H1 (cell line): ENCODE data around the gene KLHL29. TPM values are rescaled to one million over a fixed set of nuclear protein-coding genes. Genes with fewer than 3 reads are reported as not detected.

Experiments used
- CTCF ChIA-PET: fragments of 300-600 bp; sonication (Branson Sonifier 250); formaldehyde crosslinking; loops from one replicate; lab custom pipeline; 2021; ENCODE audit not compliant: partially characterized antibody; lab: Charles Lee
- POLR2A ChIA-PET: fragments of 300-600 bp; sonication (Branson Sonifier 250); formaldehyde crosslinking; loops from one replicate; lab custom pipeline; 2021; ENCODE audit warnings: inconsistent platforms; ENCODE audit not compliant: partially characterized antibody; lab: Charles Lee
- DNase-seq, 2 experiments: peaks; one replicate each; pipeline versions ENCODE4 v3.0.0 to v3.0.0-alpha.2; 2010 to 2022; ENCODE audit warnings: low spot score in 2 of 2, low read depth in 1 of 2, mixed read lengths in 1 of 2
- FAIRE-seq: peaks from 2 replicates; lab custom pipeline; 2011; peaks lifted over from hg19 to GRCh38; lab: Jason Lieb, UNC
- H2AFZ ChIP-seq: 2 replicates; pipeline ENCODE4 v1.8.1; 2012; ENCODE audit warnings: low read length, inconsistent platforms
- H2AK5ac ChIP-seq: 2 replicates; pipeline ENCODE4 v1.6.1; 2013; ENCODE audit warnings: low read depth, low read length
- H2BK120ac ChIP-seq: replicated peaks from 2 replicates; pipeline ENCODE3; 2013; ENCODE audit warnings: low read depth, low read length, inconsistent platforms
- H2BK12ac ChIP-seq: 2 replicates; pipeline ENCODE4 v1.6.1; 2013; ENCODE audit warnings: low read depth, low read length
- H2BK15ac ChIP-seq: 2 replicates; pipeline ENCODE4 v1.6.1; 2013; ENCODE audit warnings: low read length
- H2BK20ac ChIP-seq: 2 replicates; pipeline ENCODE4 v1.6.1; 2013; ENCODE audit warnings: low read length
- H2BK5ac ChIP-seq: 2 replicates; pipeline ENCODE4 v1.6.1; 2013; ENCODE audit warnings: low read depth, low read length
- H3K14ac ChIP-seq: 2 replicates; pipeline ENCODE4 v1.6.1; 2013; ENCODE audit warnings: inconsistent platforms; ENCODE audit not compliant: insufficient read length
- H3K18ac ChIP-seq: 2 replicates; pipeline ENCODE4 v1.6.1; 2013; ENCODE audit warnings: low read length; ENCODE audit errors: extremely low read depth
- H3K23ac ChIP-seq: 2 replicates; pipeline ENCODE4 v1.6.1; 2013; ENCODE audit warnings: inconsistent platforms; ENCODE audit not compliant: insufficient read length
- H3K23me2 ChIP-seq: 2 replicates; pipeline ENCODE4 v1.6.1; 2013; ENCODE audit warnings: low read depth, low read length
- H3K27ac ChIP-seq: 2 replicates; pipeline ENCODE4 v1.6.1; 2011; ENCODE audit warnings: low read depth, low read length, inconsistent platforms
- H3K27me3 ChIP-seq, 4 experiments: replicated peaks in 1 of 4; 1 replicate in 1 of 4; 2 replicates in 3 of 4; pipeline versions ENCODE4 v1.6.1 to v1.8.1; 2011 to 2013; ENCODE audit warnings: low read length in 3 of 4, mild to moderate bottlenecking in 3 of 4, inconsistent platforms in 2 of 4, mixed read lengths in 2 of 4, moderate library complexity in 1 of 4; ENCODE audit not compliant: control insufficient read depth in 3 of 4, insufficient read depth in 3 of 4; ENCODE audit errors: extremely low read depth in 1 of 4
- H3K36me3 ChIP-seq, 4 experiments: 2 replicates each; pipeline versions ENCODE4 v1.6.1 to v1.8.1; 2011 to 2013; ENCODE audit warnings: mild to moderate bottlenecking in 4 of 4, low read length in 3 of 4, moderate library complexity in 2 of 4, control low read depth in 1 of 4, inconsistent platforms in 1 of 4; ENCODE audit not compliant: insufficient read depth in 4 of 4, control insufficient read depth in 2 of 4
- H3K4ac ChIP-seq: replicated peaks from 2 replicates; pipeline ENCODE3; 2013; ENCODE audit warnings: low read length, low read depth, mixed read lengths, inconsistent platforms; ENCODE audit not compliant: insufficient read length
- H3K4me1 ChIP-seq, 4 experiments: replicated peaks in 1 of 4; 1 replicate in 1 of 4; 2 replicates in 3 of 4; pipeline versions ENCODE4 v1.6.1 to v1.8.1; 2011 to 2013; ENCODE audit warnings: low read length in 3 of 4, inconsistent platforms in 2 of 4, mixed read lengths in 1 of 4; ENCODE audit not compliant: insufficient read depth in 4 of 4, control insufficient read depth in 3 of 4
- H3K4me2 ChIP-seq, 2 experiments: 2 replicates each; pipeline versions ENCODE4 v1.6.1 to v1.8.1; 2011 to 2013; ENCODE audit warnings: low read depth in 2 of 2, low read length in 2 of 2, control low read depth in 1 of 2, inconsistent platforms in 1 of 2, mild to moderate bottlenecking in 1 of 2; ENCODE audit not compliant: insufficient read depth in 1 of 2
- H3K4me3 ChIP-seq, 4 experiments: fragments of 200-600, 300-600 bp in 1 of 4; sonication (generic), shearing (Covaris generic), sonication (Bioruptor Twin) in 1 of 4; 2 replicates each; pipeline versions ENCODE4 v1.5.1 to v1.8.1; 2011 to 2016; ENCODE audit warnings: low read length in 4 of 4, low read depth in 3 of 4, control low read depth in 2 of 4, inconsistent platforms in 2 of 4, mild to moderate bottlenecking in 2 of 4, mixed read lengths in 1 of 4, moderate library complexity in 1 of 4; ENCODE audit not compliant: insufficient read depth in 2 of 4; ENCODE audit errors: extremely low read depth in 1 of 4
- H3K56ac ChIP-seq: replicated peaks from 2 replicates; pipeline ENCODE3; 2013; ENCODE audit warnings: low read depth, mild to moderate bottlenecking, mixed read lengths, low read length, inconsistent platforms; ENCODE audit not compliant: insufficient read length
- H3K79me1 ChIP-seq: 2 replicates; pipeline ENCODE4 v1.6.1; 2013; ENCODE audit warnings: low read depth, low read length, control low read depth
- H3K79me2 ChIP-seq, 2 experiments: 2 replicates each; pipeline versions ENCODE4 v1.6.1 to v1.8.1; 2012 to 2013; ENCODE audit warnings: low read length in 2 of 2, mild to moderate bottlenecking in 2 of 2, inconsistent platforms in 1 of 2; ENCODE audit not compliant: insufficient read depth in 2 of 2, control insufficient read depth in 1 of 2
- H3K9ac ChIP-seq, 4 experiments: replicated peaks in 1 of 4; 1 replicate in 1 of 4; 2 replicates in 3 of 4; pipeline versions ENCODE4 v1.6.1 to v1.8.1; 2011 to 2013; ENCODE audit warnings: low read depth in 3 of 4, low read length in 3 of 4, control low read depth in 2 of 4, mild to moderate bottlenecking in 2 of 4, moderate library complexity in 2 of 4, inconsistent platforms in 1 of 4; ENCODE audit errors: extremely low read depth in 1 of 4
- H3K9me3 ChIP-seq, 2 experiments: 2 replicates each; pipeline versions ENCODE4 v1.6.1 to v1.8.1; 2012 to 2013; ENCODE audit warnings: mild to moderate bottlenecking in 2 of 2, moderate library complexity in 2 of 2, control low read depth in 1 of 2, inconsistent platforms in 1 of 2, low read depth in 1 of 2, low read length in 1 of 2, mixed read lengths in 1 of 2; ENCODE audit not compliant: insufficient read depth in 2 of 2
- H4K20me1 ChIP-seq, 2 experiments: replicated peaks in 1 of 2; 2 replicates each; pipeline versions ENCODE3 to v1.8.1; 2011 to 2013; ENCODE audit warnings: inconsistent platforms in 2 of 2, low read length in 2 of 2, mild to moderate bottlenecking in 1 of 2; ENCODE audit not compliant: insufficient read depth in 2 of 2, control insufficient read depth in 1 of 2
- H4K5ac ChIP-seq: 2 replicates; pipeline ENCODE4 v1.6.1; 2013; ENCODE audit warnings: low read length, low read depth, mixed read lengths, inconsistent platforms; ENCODE audit not compliant: insufficient read length
- H4K8ac ChIP-seq: 2 replicates; pipeline ENCODE4 v1.8.0; 2013; ENCODE audit warnings: mild to moderate bottlenecking, moderate library complexity, low read length, inconsistent platforms; ENCODE audit not compliant: insufficient read depth; ENCODE audit errors: extremely low read depth
- H4K91ac ChIP-seq: replicated peaks from 2 replicates; pipeline ENCODE3; 2013; ENCODE audit warnings: low read length, mixed read lengths, inconsistent platforms; ENCODE audit not compliant: insufficient read length
- CEBPB ChIP-seq: IDR thresholded peaks from 2 replicates; pipeline ENCODE4 v1.6.1; 2012; ENCODE audit warnings: low read depth, low read length
- EP300 ChIP-seq, 2 experiments: IDR thresholded peaks; 1 replicate in 1 of 2; 2 replicates in 1 of 2; pipeline ENCODE4 v1.6.1; 2011 to 2012; ENCODE audit warnings: low read depth in 2 of 2, low read length in 2 of 2, mild to moderate bottlenecking in 2 of 2, borderline replicate concordance in 1 of 2, inconsistent platforms in 1 of 2, moderate library complexity in 1 of 2
- KDM5A ChIP-seq: fragments of 200-600 bp; IDR thresholded peaks from 2 replicates; pipeline ENCODE4 v1.7.1; 2012; ENCODE audit warnings: mild to moderate bottlenecking, low read length, inconsistent platforms, mixed read lengths
- RFX5 ChIP-seq: IDR thresholded peaks from 2 replicates; pipeline ENCODE4 v1.6.1; 2011; ENCODE audit warnings: low read depth, low read length, improper control_type of control experiment, borderline replicate concordance
- YY1 ChIP-seq: IDR thresholded peaks from 2 replicates; pipeline ENCODE4 v1.6.1; 2011; ENCODE audit warnings: low read depth, mild to moderate bottlenecking, low read length
- ZNF274 ChIP-seq: IDR thresholded peaks from 2 replicates; pipeline ENCODE4 v1.7.0; 2012; ENCODE audit warnings: low read length, borderline replicate concordance; ENCODE audit errors: extremely low read depth
- WGBS, 2 experiments: shearing (Covaris generic) in 1 of 2; methylation state at CpG; one replicate each; pipeline versions ENCODE4 v1.1.6 to v1.1.7; 2013 to 2015; ENCODE audit warnings: low lambda C conversion rate in 2 of 2, mixed read lengths in 2 of 2, inconsistent platforms in 1 of 2, low coverage in 1 of 2, missing lambda C conversion rate in 1 of 2; ENCODE audit not compliant: insufficient replicate concordance in 2 of 2, insufficient coverage in 1 of 2, insufficient read length in 1 of 2; ENCODE audit errors: extremely low coverage in 1 of 2, missing lambda C conversion rate in 1 of 2; 5-methylcytosine and 5-hydroxymethylcytosine counted together
- polyA plus RNA-seq, 7 experiments: library from polyadenylated mRNA; depleted of rRNA in 3 of 7; stranded (reverse) in 5 of 7; unstranded in 2 of 7; fragments of >200 nt in 5 of 7; fragments of 200-250 nt in 2 of 7; gene quantifications; 1 replicate in 5 of 7; 2 replicates in 1 of 7; 4 replicates in 1 of 7; pipeline versions ENCODE4 v1.2.1 to v1.2.3, GENCODE V29; 2011 to 2013; ENCODE audit warnings: missing spikeins in 2 of 7, mixed read lengths in 2 of 7
- total RNA-seq: library from RNA; stranded (reverse); fragmentation: NEBNext Ultra II Directional; extraction: Animal tissue kit (Norgen Biotek cat#: 25700); gene quantifications from 2 replicates; pipeline ENCODE4 v1.2.1, GENCODE V29; 2021

Gene KLHL29
- total and polyA plus RNA-seq, 2 of the 8 experiments (the other 6 are each of a cell fraction or from before 2014, with no cell fraction given) = 1.1 to 4.7 TPM

GRCh38 chr2:23557455-23557854, 172.5 kb downstream of the KLHL29 start:
- H3K4me1 ChIP-seq = no peaks in the 10 kb centered on the region
- H3K27me3 ChIP-seq = no peaks in the 10 kb centered on the region; a peak in 1 of 7 replicates
- no peak overlapping the region for H2AK5ac ChIP-seq
- H4K91ac ChIP-seq = no peak overlapping the region
- WGBS, 2 experiments = 76% methylated on average over 9 of the region's 9 CpGs; no CpG with 5 or more reads in 1 of the 2 experiments
- no peak overlapping the region for H3K27ac ChIP-seq
- H3K56ac ChIP-seq = no peak overlapping the region
- no peak overlapping the region for H3K9ac ChIP-seq
- TF ChIP-seq EP300 (IDR thresholded peaks at IDR 0.05; ENCODE audit: borderline replicate concordance in 1 of 2, low read depth in 2 of 2, low read length in 2 of 2) (no peak), CEBPB (no peak), KDM5A (no peak), RFX5 (no peak), YY1 (no peak), ZNF274 (no peak)
- DNase-seq (no peak), FAIRE-seq (no peak)
- H2BK12ac ChIP-seq = no peak overlapping the region
- no peaks in the 10 kb centered on the region for H4K20me1 ChIP-seq
- no peak overlapping the region for H4K5ac ChIP-seq
- no peaks in the 10 kb centered on the region; the same call in 1 of the 2 replicates for H3K79me1 ChIP-seq
- CTCF ChIA-PET = interaction anchor here (1.6 kb wide), 1 partner anchor 13 kb away, joined by 4 read pairs; no protein-coding TSS in a partner anchor
- H3K14ac ChIP-seq = no peak overlapping the region
- no peak overlapping the region for H2BK120ac ChIP-seq
- no peak overlapping the region for H3K4me3 ChIP-seq
- no peak overlapping the region for H3K23ac ChIP-seq
- H2BK20ac ChIP-seq = no peak overlapping the region
- no peak overlapping the region for H3K4ac ChIP-seq
- no peaks in the 10 kb centered on the region for H3K36me3 ChIP-seq
- no peaks in the 10 kb centered on the region for H3K23me2 ChIP-seq
- H3K79me2 ChIP-seq = no peaks in the 10 kb centered on the region
- no peak overlapping the region for H2AFZ ChIP-seq
- H3K9me3 ChIP-seq = no peaks in the 10 kb centered on the region
- POLR2A ChIA-PET = no interaction called here
- H3K4me2 ChIP-seq = no peak overlapping the region
- H2BK15ac ChIP-seq = no peak overlapping the region
- H2BK5ac ChIP-seq = no peak overlapping the region
- no peak overlapping the region for H4K8ac ChIP-seq
- H3K18ac ChIP-seq = no peak overlapping the region
